Measurements from ENCODE around the gene MDC1.
"Not testable (repeated sequence)": the region's sequence is repeated elsewhere in the genome, so short reads cannot be mapped to it uniquely, and the experiment has no call there.

The MDC1 gene

GRCh38 chr6:30723843-30724741 is 7.0 kb upstream of the MDC1 start:
- not testable (repeated sequence) for DNase-seq (ENCODE audit: low read depth, low spot score)

GRCh38 chr6:30723159-30723842 is 6.2 kb upstream of the MDC1 start:
- DNase-seq (ENCODE audit: low read depth, low spot score): not testable (repeated sequence)

GRCh38 chr6:30722280-30723112 is 5.4 kb upstream of the MDC1 start:
- peak; percentile 54 for DNase-seq (ENCODE audit: low read depth, low spot score)

- not testable (repeated sequence) for DNase-seq (ENCODE audit: low read depth, low spot score)
Observed at GRCh38 chr6:30722025-30722279, 4.9 kb upstream of the MDC1 start.

- DNase-seq (ENCODE audit: low read depth, low spot score): peak; percentile 92
Observed at GRCh38 chr6:30721198-30722024, 4.3 kb upstream of the MDC1 start.

- no peak for DNase-seq (ENCODE audit: low read depth, low spot score)
Observed at GRCh38 chr6:30720738-30721197, 3.7 kb upstream of the MDC1 start.

- DNase-seq (ENCODE audit: low read depth, low spot score): peak; percentile 88
Observed at GRCh38 chr6:30719791-30720737, 3.0 kb upstream of the MDC1 start, which contains the start of gene TUBB. TUBB (plus strand) TSS chr6:30720352; CDS start chr6:30720507, 155 bp downstream.

- no peak for DNase-seq (ENCODE audit: low read depth, low spot score)
Observed at GRCh38 chr6:30719356-30719755, 2.3 kb upstream of the MDC1 start.

- DNase-seq (ENCODE audit: low read depth, low spot score): not testable (repeated sequence)
Observed at GRCh38 chr6:30717845-30718720, 1.0 kb upstream of the MDC1 start.

- no peak for DNase-seq (ENCODE audit: low read depth, low spot score)
Observed at GRCh38 chr6:30716879-30717128, 277 bp downstream of the MDC1 start.

- DNase-seq (ENCODE audit: low read depth, low spot score): no peak
Observed at GRCh38 chr6:30714263-30714662, 2.8 kb downstream of the MDC1 start.

- no peak for DNase-seq (ENCODE audit: low read depth, low spot score)
Observed at GRCh38 chr6:30712441-30712945, 4.6 kb downstream of the MDC1 start.

GRCh38 chr6:30711758-30712380 is 5.2 kb downstream of the MDC1 start:
- no peak for DNase-seq (ENCODE audit: low read depth, low spot score)

GRCh38 chr6:30709101-30709868 is 7.8 kb downstream of the MDC1 start:
- DNase-seq (ENCODE audit: low read depth, low spot score): no peak

GRCh38 chr6:30707281-30707850 is 9.7 kb downstream of the MDC1 start:
- DNase-seq (ENCODE audit: low read depth, low spot score): no peak

GRCh38 chr6:30705620-30706019 is 11.5 kb downstream of the MDC1 start:
- no peak for DNase-seq (ENCODE audit: low read depth, low spot score)

GRCh38 chr6:30703821-30704220 is 13.3 kb downstream of the MDC1 start:
- no peak for DNase-seq (ENCODE audit: low read depth, low spot score)

Measured in activated naive CD8-positive, alpha-beta T cell treated with anti-CD3 and anti-CD28 coated beads, Interleukin-2, amount 50 U/mL, for 16 hours (primary cell).